ENCODE data around the gene WDR45B.

Gene WDR45B

DNA sequence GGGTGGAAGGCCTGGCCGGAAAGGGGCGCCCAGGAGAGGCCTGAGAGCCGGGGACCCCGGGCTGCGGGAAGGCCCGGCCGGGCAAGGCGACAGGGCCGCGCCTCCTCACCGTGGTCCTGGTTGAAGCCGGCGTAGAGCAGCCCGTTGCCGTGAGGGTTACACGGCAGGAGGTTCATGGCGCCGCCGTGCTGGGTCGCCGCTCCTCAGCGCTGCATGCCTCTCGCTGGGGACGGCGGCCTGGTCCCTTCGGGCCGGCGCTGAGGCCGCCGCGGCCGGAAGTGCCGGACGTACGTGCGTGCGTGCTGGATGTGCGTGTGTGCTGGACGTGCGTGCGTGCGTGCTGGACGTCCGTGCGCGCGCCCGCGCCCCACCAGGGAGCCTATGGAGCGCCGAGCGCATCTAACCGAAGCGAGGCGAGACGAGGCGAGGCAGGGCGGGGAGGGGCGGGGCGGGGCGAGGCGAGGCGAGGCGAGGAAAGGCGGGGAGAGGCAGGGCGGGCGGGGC, at the start of gene WDR45B:
WDR45B (minus strand) TSS at position 280 of the 504 bp plus-strand sequence; CDS start at position 176, 104 bp downstream.
- Mint-ChIP-seq H3K27ac (peak within 1 kb of the TSS; percentile 69), H3K4me3 (peak within 1 kb of the TSS; percentile 82), H3K36me3 (ENCODE audit: low read depth) (peaks cover 5% of the 10 kb centered on the region), H3K4me1 (ENCODE audit: low read depth) (peaks cover 18% of the 10 kb centered on the region), H3K27me3 (ENCODE audit: low read depth) (no peaks in the 10 kb centered on the region), H3K9me3 (no peaks in the 10 kb centered on the region)

DNA sequence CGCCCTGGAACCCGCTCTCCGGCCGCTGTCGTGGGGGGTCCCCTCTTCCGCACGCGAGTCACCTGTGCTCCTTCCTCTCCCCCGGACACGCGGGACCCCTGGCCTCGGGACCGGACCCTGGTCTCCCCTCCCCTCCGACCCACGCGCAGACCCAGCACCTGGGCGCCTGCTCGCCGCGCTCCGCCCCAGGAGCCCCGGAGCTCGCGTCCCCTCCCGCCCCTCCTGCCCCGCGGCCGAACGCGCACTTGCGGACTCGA, 49.5 kb upstream of the WDR45B start:
- Mint-ChIP-seq H3K36me3 (ENCODE audit: low read depth) (peaks cover 2% of the 10 kb centered on the region), H3K9me3 (peaks cover 16% of the 10 kb centered on the region), H3K4me1 (ENCODE audit: low read depth) (peaks cover 4% of the 10 kb centered on the region), H3K27me3 (ENCODE audit: low read depth) (peaks cover 14% of the 10 kb centered on the region), H3K4me3 (no peak overlapping the region), H3K27ac (no peak overlapping the region)

DNA sequence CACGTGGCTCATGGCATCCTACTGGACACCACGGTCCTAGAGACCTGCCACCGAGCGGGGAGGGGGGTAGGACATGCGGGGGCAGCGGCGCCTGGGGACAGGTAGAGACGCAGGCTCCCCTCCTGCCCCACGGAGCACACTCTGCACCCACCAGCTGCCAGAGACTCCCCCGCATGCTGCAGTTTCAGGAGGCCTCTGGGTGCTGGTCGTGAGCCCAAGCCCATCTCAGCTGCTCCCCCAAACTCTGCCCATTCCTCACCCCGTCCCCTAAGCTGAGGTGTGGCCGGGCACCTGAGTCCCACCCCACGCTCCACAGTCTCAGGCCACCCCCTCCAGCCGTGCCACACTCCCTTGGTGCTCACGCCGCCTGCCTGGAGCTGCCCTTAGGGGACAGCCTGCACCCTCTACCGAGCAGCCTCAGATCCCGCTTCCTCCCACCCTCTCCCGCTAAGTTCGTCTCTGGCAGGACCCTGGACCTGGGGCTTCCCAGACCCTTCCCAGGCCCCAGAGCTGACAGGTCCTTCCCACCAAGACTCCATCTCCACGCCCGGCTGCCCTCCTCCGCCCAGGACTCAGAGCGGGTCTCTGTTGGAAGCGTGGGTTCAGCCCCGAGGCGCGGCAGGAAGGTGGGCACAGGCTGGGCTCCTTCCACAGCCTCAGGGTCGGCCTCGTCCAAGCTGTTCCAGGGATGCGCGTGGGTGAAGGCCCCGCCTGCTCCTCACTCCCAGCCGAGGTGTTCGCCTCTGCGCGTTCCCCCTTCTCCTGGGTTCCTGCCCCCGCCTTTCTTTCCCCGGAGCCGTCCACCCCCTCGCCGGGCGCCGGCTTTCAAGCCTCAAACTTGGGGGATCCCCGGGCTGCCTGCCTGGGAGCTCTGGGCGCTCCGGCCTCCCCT, 48.9 kb upstream of the WDR45B start:
- Mint-ChIP-seq H3K4me3 (peak overlapping the region; percentile 57), H3K9me3 (peaks cover 16% of the 10 kb centered on the region), H3K36me3 (ENCODE audit: low read depth) (peaks cover 2% of the 10 kb centered on the region), H3K4me1 (ENCODE audit: low read depth) (peaks cover 4% of the 10 kb centered on the region), H3K27ac (no peak overlapping the region), H3K27me3 (ENCODE audit: low read depth) (peaks cover 14% of the 10 kb centered on the region)

DNA sequence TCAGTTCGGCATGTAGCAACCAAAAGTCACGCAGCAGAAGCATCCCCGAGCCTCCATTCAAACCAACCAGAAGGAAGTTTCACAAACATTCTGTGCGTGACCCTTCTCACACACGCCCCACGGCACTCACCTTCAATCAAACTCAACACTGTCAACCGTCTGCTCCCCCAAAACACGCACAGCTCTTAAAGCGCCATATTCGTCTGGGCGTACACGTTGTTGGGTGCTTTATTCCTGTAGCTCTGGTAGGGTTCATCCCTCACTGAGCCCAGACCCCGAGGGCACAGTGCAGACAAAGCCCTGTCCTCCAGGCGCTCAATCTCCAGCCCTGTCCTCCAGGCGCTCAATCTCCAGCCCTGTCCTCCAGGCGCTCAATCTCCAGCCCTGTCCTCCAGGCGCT, 48.0 kb upstream of the WDR45B start:
- H3K27me3 Mint-ChIP-seq (ENCODE audit: low read depth), result peaks cover 14% of the 10 kb centered on the region
- no peak overlapping the region for H3K27ac Mint-ChIP-seq
- H3K4me3 Mint-ChIP-seq, result no peak overlapping the region
- peaks cover 2% of the 10 kb centered on the region for H3K36me3 Mint-ChIP-seq (ENCODE audit: low read depth)
- peaks cover 16% of the 10 kb centered on the region for H3K9me3 Mint-ChIP-seq
- H3K4me1 Mint-ChIP-seq (ENCODE audit: low read depth), result peaks cover 4% of the 10 kb centered on the region

DNA sequence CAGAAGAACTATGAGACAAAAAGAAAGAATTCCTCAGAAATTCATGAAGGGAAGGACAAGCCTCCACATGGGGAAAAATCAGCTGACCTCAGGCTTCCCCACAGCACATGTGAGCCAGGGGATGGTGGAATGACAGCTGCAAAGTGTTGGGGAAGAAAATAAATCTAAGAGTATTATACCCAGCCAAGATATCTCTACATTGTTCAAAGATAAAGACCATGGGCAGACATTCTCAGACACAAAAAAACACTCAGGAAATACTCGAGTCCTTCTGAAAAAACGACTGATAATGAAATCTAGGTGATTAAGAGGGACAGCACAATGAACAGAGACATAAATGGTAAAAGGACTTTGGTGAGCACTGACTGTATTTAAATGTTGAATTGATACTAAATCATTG, 46.4 kb upstream of the WDR45B start:
- Mint-ChIP-seq H3K4me3 (no peak overlapping the region), H3K27ac (no peak overlapping the region), H3K9me3 (peaks cover 16% of the 10 kb centered on the region), H3K36me3 (ENCODE audit: low read depth) (peaks cover 2% of the 10 kb centered on the region), H3K4me1 (ENCODE audit: low read depth) (peaks cover 4% of the 10 kb centered on the region), H3K27me3 (ENCODE audit: low read depth) (peaks cover 14% of the 10 kb centered on the region)

DNA sequence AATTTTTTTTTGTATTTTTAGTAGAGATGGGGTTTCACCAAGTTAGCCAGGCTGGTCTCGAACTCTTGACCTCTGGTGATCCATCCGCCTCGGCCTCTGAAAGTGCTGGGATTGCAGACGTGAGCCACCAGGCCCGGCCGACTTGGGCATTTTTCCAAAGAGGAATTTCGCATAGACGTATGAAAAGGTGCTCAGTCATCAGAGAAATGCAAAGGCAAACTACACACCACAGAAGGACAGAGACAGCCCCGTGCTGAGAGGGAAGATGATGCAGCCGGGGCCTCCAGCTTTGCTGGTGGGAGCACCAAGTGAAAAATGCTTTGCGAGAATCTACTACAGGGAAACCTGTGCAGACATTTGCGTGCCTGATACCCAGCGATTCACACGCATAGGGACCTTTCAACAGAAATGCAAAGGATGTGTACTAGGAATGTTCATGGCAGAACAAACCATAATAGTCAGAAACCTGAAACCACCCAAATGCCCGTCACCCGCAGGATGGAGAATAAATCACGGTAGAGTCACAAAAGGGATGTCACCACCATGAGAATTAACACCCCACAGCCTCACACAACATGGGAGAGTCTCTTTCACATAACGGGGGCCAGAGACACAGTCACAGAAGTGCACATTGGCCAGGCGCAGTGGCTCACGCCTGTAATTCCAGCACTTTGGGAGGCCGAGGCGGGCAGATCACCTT, 45.1 kb upstream of the WDR45B start:
- H3K4me1 Mint-ChIP-seq (ENCODE audit: low read depth), result no peaks in the 10 kb centered on the region
- H3K27ac Mint-ChIP-seq, result no peak overlapping the region
- H3K27me3 Mint-ChIP-seq (ENCODE audit: low read depth), result peaks cover 11% of the 10 kb centered on the region
- peaks cover 16% of the 10 kb centered on the region for H3K9me3 Mint-ChIP-seq
- H3K4me3 Mint-ChIP-seq, result no peak overlapping the region
- peaks cover 2% of the 10 kb centered on the region for H3K36me3 Mint-ChIP-seq (ENCODE audit: low read depth)

DNA sequence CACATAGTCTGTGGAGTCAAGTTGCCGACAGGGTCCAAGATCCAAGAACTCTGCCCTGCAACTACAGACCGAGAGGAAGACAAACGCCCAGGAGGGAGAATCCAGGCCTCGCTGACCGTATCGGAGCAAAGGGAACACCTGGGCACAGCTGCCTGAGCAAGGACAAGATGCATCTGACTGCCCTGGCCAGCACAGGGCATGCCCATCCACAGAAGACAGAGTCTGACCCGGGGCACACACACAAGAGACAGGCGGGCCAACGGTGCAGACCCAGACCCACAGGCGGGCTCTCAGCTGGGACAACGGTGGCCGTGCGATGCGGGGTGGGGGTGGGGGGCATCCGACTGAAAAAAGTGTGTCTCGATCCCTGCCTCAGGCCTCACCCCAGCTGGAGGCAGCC, 44.0 kb upstream of the WDR45B start:
- H3K9me3 Mint-ChIP-seq, result peaks cover 16% of the 10 kb centered on the region
- peaks cover 2% of the 10 kb centered on the region for H3K36me3 Mint-ChIP-seq (ENCODE audit: low read depth)
- H3K4me3 Mint-ChIP-seq, result no peak overlapping the region
- no peaks in the 10 kb centered on the region for H3K4me1 Mint-ChIP-seq (ENCODE audit: low read depth)
- peaks cover 10% of the 10 kb centered on the region for H3K27me3 Mint-ChIP-seq (ENCODE audit: low read depth)
- no peak overlapping the region for H3K27ac Mint-ChIP-seq

DNA sequence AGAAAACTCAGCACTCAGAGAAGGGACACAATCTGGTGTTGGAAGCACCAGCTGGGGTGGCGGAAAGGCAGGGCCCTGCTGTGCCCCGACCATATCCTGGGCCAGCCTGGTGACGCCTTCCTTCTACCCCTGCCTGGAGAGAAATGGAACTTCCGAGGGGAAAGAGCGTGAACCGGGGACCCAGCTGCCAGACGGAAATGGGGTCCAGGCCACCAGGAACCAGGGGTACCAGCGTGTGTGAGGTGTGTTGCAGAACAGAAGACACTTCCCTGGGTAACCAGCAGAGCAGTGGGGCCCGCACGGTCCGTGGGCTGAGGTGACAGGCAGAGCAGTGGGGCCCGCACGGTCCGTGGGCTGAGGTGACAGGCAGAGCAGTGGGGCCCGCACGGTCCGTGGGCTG, 43.5 kb upstream of the WDR45B start:
- no peak overlapping the region for H3K27ac Mint-ChIP-seq
- peaks cover 4% of the 10 kb centered on the region for H3K27me3 Mint-ChIP-seq (ENCODE audit: low read depth)
- no peak overlapping the region for H3K4me3 Mint-ChIP-seq
- peaks cover 16% of the 10 kb centered on the region for H3K9me3 Mint-ChIP-seq
- peaks cover 2% of the 10 kb centered on the region for H3K36me3 Mint-ChIP-seq (ENCODE audit: low read depth)
- no peaks in the 10 kb centered on the region for H3K4me1 Mint-ChIP-seq (ENCODE audit: low read depth)

DNA sequence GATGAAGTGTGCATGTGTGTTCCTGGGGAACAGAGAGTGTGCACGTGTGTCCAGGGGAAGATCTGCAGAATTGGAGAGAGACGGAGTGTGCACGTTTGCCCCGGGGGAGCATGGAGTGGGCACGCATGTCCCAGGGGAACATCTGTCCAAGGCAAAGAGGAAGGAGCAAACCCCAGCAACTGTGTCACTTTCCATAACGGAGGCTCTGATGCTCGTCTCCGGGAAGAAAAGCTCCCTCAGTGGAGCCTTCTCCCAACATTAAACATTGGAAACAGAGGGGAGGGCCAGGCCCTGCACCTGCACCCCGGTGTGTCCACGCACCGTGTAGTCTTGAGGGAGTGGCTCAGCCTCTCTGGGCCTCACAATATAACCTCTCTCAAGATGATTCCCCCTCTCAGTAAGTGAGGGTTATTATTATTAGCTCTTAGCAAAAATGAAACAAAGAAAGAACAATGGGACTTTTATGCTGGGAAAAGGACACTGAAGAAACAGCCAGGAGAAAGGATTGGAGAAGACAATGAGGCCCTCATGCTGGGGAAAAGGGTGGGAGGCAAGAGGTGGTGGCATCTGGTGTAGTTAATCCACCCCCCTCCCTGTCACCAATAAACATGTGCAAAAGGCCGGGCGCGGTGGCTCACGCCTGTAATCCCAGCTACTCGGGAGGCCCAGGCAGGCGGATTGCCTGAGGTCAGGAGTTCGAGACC, 42.7 kb upstream of the WDR45B start:
- no peak overlapping the region for H3K27ac Mint-ChIP-seq
- no peak overlapping the region for H3K4me3 Mint-ChIP-seq
- H3K27me3 Mint-ChIP-seq (ENCODE audit: low read depth), result no peaks in the 10 kb centered on the region
- H3K4me1 Mint-ChIP-seq (ENCODE audit: low read depth), result no peaks in the 10 kb centered on the region
- peaks cover 2% of the 10 kb centered on the region for H3K36me3 Mint-ChIP-seq (ENCODE audit: low read depth)
- H3K9me3 Mint-ChIP-seq, result peaks cover 16% of the 10 kb centered on the region

DNA sequence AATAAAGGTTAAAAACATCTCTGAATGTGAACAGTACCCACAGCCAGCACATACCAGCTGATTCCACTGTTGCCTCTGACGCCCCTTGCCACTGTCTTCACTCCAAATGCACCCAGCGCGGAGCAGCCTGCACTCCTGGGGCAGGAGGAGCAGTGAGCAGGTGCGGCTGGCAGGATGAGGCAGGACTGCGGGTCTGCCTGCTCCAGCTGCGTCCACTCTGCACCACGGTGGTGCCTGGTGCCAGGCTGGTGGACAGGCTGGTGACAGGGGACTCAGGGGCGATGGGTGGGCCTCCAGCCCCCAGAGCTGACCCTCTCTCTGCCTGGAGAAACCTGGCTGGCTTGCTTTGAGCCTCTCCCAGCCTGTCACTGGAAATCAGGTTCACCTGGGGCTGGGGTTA, 40.8 kb upstream of the WDR45B start:
- H3K4me1 Mint-ChIP-seq (ENCODE audit: low read depth), result no peaks in the 10 kb centered on the region
- no peaks in the 10 kb centered on the region for H3K27me3 Mint-ChIP-seq (ENCODE audit: low read depth)
- no peak overlapping the region for H3K4me3 Mint-ChIP-seq
- peaks cover 7% of the 10 kb centered on the region for H3K9me3 Mint-ChIP-seq
- H3K27ac Mint-ChIP-seq, result no peak overlapping the region
- no peaks in the 10 kb centered on the region for H3K36me3 Mint-ChIP-seq (ENCODE audit: low read depth)

DNA sequence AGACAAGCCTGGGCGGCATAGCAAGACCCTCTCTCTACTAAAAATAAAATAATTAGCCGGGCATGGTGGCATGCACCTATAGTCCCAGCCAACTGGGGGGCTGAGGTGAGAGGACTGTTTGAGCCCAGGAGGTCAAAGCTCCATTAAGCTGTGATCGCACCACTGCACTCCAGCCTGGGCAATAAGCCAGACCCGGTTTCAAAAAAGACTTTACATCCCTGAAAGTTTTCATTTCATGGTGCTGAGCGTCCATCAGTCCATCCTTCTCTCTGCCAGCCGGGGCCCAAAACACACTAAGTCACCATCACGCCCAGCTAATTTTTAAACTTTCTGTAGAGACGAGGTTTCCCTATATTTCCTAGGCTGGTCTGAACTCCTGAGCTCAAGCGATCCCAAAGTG, 39.6 kb upstream of the WDR45B start:
- no peak overlapping the region for H3K27ac Mint-ChIP-seq
- H3K36me3 Mint-ChIP-seq (ENCODE audit: low read depth), result no peaks in the 10 kb centered on the region
- no peaks in the 10 kb centered on the region for H3K4me1 Mint-ChIP-seq (ENCODE audit: low read depth)
- H3K4me3 Mint-ChIP-seq, result no peak overlapping the region
- H3K9me3 Mint-ChIP-seq, result no peaks in the 10 kb centered on the region
- no peaks in the 10 kb centered on the region for H3K27me3 Mint-ChIP-seq (ENCODE audit: low read depth)

DNA sequence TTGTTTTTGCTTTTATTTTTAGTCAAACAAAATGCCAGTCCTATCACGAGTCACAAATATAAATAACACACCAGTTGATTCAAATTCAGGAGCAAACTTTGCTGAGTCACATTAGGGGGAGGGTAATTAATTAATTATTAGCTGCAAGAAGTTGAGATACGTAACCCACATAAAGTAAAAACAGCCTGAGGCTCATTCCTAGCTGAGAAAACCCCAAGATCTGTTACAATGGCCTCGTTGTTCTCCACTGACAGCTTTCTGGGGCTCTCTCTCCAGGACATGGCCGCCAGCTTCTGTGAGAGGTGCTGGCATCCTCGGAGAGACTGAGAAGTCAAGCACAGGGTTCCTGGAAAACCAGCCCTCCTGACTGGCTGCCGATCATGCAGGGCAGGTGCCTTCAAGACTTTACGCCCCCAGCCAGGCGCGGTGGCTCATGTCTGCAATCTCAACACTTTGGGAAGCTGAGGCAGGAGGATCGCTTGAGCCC, 39.2 kb upstream of the WDR45B start:
- H3K27ac Mint-ChIP-seq, result no peak overlapping the region
- H3K9me3 Mint-ChIP-seq, result peaks cover 1% of the 10 kb centered on the region
- no peaks in the 10 kb centered on the region for H3K27me3 Mint-ChIP-seq (ENCODE audit: low read depth)
- H3K4me3 Mint-ChIP-seq, result no peak overlapping the region
- H3K4me1 Mint-ChIP-seq (ENCODE audit: low read depth), result no peaks in the 10 kb centered on the region
- H3K36me3 Mint-ChIP-seq (ENCODE audit: low read depth), result no peaks in the 10 kb centered on the region

DNA sequence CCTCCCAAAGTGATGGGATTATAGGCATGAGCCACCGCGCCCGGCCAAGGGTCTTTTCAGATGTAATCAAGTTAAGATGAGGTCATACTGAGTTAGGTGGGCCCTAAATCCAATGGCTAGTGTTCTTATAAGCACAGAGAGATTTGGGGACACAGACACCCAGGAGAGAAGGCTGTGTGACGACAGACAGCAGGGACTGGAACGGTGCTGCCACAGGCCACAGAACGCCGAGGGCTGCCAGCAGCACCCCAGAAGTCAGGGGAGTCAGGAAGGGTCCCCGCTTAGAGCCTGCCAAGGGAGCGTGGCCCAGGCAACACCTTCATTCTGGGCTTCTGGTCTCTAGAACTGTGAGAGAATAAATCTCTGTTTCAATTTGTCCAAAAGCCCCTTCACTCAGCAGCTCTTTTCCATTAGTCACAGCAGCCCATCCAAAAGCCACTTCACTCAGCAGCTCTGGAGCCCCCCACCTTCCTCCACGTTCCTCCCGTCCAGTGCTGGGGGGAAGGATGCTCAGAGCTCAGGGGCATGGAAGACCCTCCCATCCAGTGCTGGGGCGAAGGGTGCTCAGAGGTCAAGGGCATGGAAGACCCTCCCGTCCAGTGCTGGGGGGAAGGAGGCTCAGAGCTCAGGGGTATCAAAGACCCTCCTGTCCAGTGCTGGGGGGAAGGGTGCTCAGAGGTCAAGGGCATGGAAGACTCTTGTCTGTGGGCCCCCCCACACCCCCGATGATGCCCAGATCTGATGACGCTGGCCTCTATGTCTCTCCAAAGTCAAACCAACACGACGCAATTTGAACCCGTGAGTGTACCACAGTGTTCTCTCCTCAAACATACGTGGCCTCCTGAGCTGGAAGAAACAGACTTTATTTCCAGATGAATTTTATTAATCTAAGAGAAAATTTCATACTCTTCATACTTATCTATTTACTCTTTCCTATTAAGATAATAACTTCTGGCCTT, 38.4 kb upstream of the WDR45B start:
- Mint-ChIP-seq H3K9me3 (peaks cover 9% of the 10 kb centered on the region), H3K27ac (no peak overlapping the region), H3K4me3 (no peak overlapping the region), H3K36me3 (ENCODE audit: low read depth) (peaks cover 4% of the 10 kb centered on the region), H3K27me3 (ENCODE audit: low read depth) (no peaks in the 10 kb centered on the region), H3K4me1 (ENCODE audit: low read depth) (no peaks in the 10 kb centered on the region)

DNA sequence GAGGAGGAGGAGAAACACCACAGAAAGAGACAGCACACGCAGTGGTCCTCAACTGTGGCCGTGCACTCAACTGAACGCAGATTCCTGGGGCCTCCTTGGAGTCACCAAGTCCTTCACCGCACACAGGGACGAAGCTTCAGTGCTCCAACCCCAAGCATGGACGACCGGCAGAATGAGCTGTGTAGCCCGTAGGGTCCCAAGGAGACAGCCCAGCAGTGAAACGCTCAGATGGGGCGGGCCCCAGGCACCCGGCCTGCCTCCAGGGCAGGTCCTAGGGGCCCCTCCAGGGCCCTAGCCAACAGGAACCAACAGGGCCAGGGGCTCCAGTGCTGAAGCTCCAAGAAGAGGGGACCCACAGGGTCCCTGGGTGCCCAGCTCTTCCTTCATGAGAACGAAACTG, 37.0 kb upstream of the WDR45B start:
- Mint-ChIP-seq H3K27me3 (ENCODE audit: low read depth) (no peaks in the 10 kb centered on the region), H3K9me3 (peaks cover 10% of the 10 kb centered on the region), H3K36me3 (ENCODE audit: low read depth) (peaks cover 4% of the 10 kb centered on the region), H3K4me3 (no peak overlapping the region), H3K4me1 (ENCODE audit: low read depth) (no peaks in the 10 kb centered on the region), H3K27ac (no peak overlapping the region)
